HepG2 (cell line): ENCODE data around the gene PPP1R27. TPM values are rescaled to one million over a fixed set of nuclear protein-coding genes. Genes with fewer than 3 reads are reported as not detected.

Experiments used
- MIER3 ChIP-seq: IDR thresholded peaks from 2 replicates; pipeline ENCODE4 v1.6.1; 2016; ENCODE audit warnings: missing compliant biosample characterization, borderline replicate concordance
- NFE2L1 ChIP-seq: sonication (generic); formaldehyde crosslinking; IDR thresholded peaks from 2 replicates; pipeline ENCODE4 v1.4.0; 2020; ENCODE audit warnings: missing genetic modification reagents, mild to moderate bottlenecking, borderline replicate concordance
- NPAS2 ChIP-seq: sonication (generic); formaldehyde crosslinking; IDR thresholded peaks from 2 replicates; pipeline ENCODE4 v1.8.0; 2022; ENCODE audit warnings: mild to moderate bottlenecking, missing genetic modification reagents, borderline replicate concordance
- PHF20 ChIP-seq: sonication (generic); formaldehyde crosslinking; IDR thresholded peaks from 2 replicates; pipeline ENCODE4 v1.5.0; 2020; ENCODE audit warnings: mild to moderate bottlenecking, missing genetic modification reagents
- RBM22 ChIP-seq: fragments of 200-400 bp; formaldehyde crosslinking; optimal IDR thresholded peaks from 2 replicates; pipeline ENCODE3; 2017; ENCODE audit warnings: mild to moderate bottlenecking, low read length, moderate library complexity
- RFX5 ChIP-seq: IDR thresholded peaks from 2 replicates; pipeline ENCODE4 v1.6.1; 2011; ENCODE audit warnings: low read depth, low read length, improper control_type of control experiment
- RNF219 ChIP-seq: sonication (generic); formaldehyde crosslinking; IDR thresholded peaks from 2 replicates; pipeline ENCODE4 v1.5.0; 2020; ENCODE audit warnings: mild to moderate bottlenecking, missing genetic modification reagents
- TCF12 ChIP-seq, 2 experiments: fragments of 450-650 bp in 1 of 2; sonication (generic) in 1 of 2; formaldehyde crosslinking in 1 of 2; IDR thresholded peaks; 2 replicates each; pipeline versions ENCODE4 v1.6.1 to v1.8.0; 2017 to 2022; ENCODE audit warnings: antibody characterized with exemption in 1 of 2, mild to moderate bottlenecking in 1 of 2, missing genetic modification reagents in 1 of 2, moderate library complexity in 1 of 2
- XBP1 ChIP-seq: sonication (generic); formaldehyde crosslinking; IDR thresholded peaks from 2 replicates; pipeline ENCODE4 v1.5.0; 2020; ENCODE audit warnings: missing genetic modification reagents
- ZBTB20 ChIP-seq: sonication (generic); formaldehyde crosslinking; IDR thresholded peaks from 2 replicates; pipeline ENCODE4 v1.8.1; 2023; ENCODE audit warnings: missing genetic modification reagents, low read depth, mild to moderate bottlenecking, borderline replicate concordance
- ZKSCAN1 ChIP-seq: fragments of 150-350 bp; IDR thresholded peaks from 2 replicates; pipeline ENCODE4 v1.6.1; 2014; ENCODE audit warnings: low read length
- ZMAT3 ChIP-seq: sonication (generic); formaldehyde crosslinking; conservative IDR thresholded peaks from 2 replicates; pipeline ENCODE4 v1.7.0; 2021; ENCODE audit warnings: missing genetic modification reagents
- ZNF337 ChIP-seq: sonication (generic); formaldehyde crosslinking; IDR thresholded peaks from 2 replicates; pipeline ENCODE4 v1.5.1; 2020; ENCODE audit warnings: missing genetic modification reagents, low read depth, mild to moderate bottlenecking, borderline replicate concordance
- ZNF513 ChIP-seq: sonication (generic); formaldehyde crosslinking; conservative IDR thresholded peaks from 2 replicates; pipeline ENCODE4 v1.5.0; 2020; ENCODE audit warnings: missing genetic modification reagents
- ZNF737 ChIP-seq: sonication (generic); formaldehyde crosslinking; IDR thresholded peaks from 2 replicates; pipeline ENCODE4 v1.5.0; 2020; ENCODE audit warnings: missing genetic modification reagents, mild to moderate bottlenecking, borderline replicate concordance
- polyA plus RNA-seq, 8 experiments: library from polyadenylated mRNA; depleted of rRNA in 3 of 8; stranded (reverse) in 7 of 8; unstranded in 1 of 8; fragments of >200 nt; fragmentation: Illumina TruSeq in 4 of 8; extraction: Trizol in 4 of 8; gene quantifications; 2 replicates each; pipeline versions ENCODE4 v1.2.1 to v1.2.3, GENCODE V29; 2011 to 2016; ENCODE audit warnings: low read depth in 4 of 8, missing spikeins in 1 of 8, mixed read lengths in 1 of 8; ENCODE audit not compliant: insufficient read depth in 1 of 8
- total RNA-seq, 5 experiments: library from RNA; depleted of rRNA; stranded (reverse); fragments of >200 nt; fragmentation: Illumina TruSeq; extraction: Trizol; gene quantifications; 2 replicates each; pipeline ENCODE4 v1.2.3, GENCODE V29; 2016; ENCODE audit warnings: low read depth in 1 of 5
- TF ChIP-seq, protein P1 (sequence below): fragments of 450-650 bp; IDR thresholded peaks from 2 replicates; pipeline ENCODE4 v1.6.1; 2016
- TF ChIP-seq, protein P2 (sequence below): sonication (generic); formaldehyde crosslinking; IDR thresholded peaks from 2 replicates; pipeline ENCODE4 v1.4.0; 2020; ENCODE audit warnings: missing genetic modification reagents, borderline replicate concordance

The PPP1R27 gene
- total and polyA plus RNA-seq, 2 of the 13 experiments (the other 11 are each of a cell fraction or from before 2014, with no cell fraction given) = 0.17 to 1.00 TPM

- TF ChIP-seq RFX5 = peak; percentile 81
- peak; percentile 60 for TF ChIP-seq RBM22
- peak; percentile 99 for TF ChIP-seq XBP1 (CRISPR knock-in tag)
- TF ChIP-seq ZNF337 (CRISPR knock-in tag) = 0 out of 2 replicates have a peak, but pooled peaks have one; percentile 60
- peak; percentile 84; the same call in 1 of the 2 replicates for TF ChIP-seq ZBTB20 (CRISPR knock-in tag)
- peak; percentile 78 for TF ChIP-seq PHF20 (CRISPR knock-in tag)
- no peak for TF ChIP-seq NPAS2
- TF ChIP-seq TCF12 (IDR thresholded peaks at IDR 0.05) = no peak
- TF ChIP-seq TCF12 (CRISPR knock-in tag; IDR thresholded peaks at IDR 0.05) = peak; percentile 91
- TF ChIP-seq RNF219 (CRISPR knock-in tag) = no peak; the same call in 1 of the 2 replicates
- TF ChIP-seq NFE2L1 (CRISPR knock-in tag) = 0 out of 2 replicates have a peak, but pooled peaks have one; percentile 63
- TF ChIP-seq MIER3 (CRISPR knock-in tag) = peak; percentile 88; the same call in 1 of the 2 replicates
- TF ChIP-seq, protein P1, sequence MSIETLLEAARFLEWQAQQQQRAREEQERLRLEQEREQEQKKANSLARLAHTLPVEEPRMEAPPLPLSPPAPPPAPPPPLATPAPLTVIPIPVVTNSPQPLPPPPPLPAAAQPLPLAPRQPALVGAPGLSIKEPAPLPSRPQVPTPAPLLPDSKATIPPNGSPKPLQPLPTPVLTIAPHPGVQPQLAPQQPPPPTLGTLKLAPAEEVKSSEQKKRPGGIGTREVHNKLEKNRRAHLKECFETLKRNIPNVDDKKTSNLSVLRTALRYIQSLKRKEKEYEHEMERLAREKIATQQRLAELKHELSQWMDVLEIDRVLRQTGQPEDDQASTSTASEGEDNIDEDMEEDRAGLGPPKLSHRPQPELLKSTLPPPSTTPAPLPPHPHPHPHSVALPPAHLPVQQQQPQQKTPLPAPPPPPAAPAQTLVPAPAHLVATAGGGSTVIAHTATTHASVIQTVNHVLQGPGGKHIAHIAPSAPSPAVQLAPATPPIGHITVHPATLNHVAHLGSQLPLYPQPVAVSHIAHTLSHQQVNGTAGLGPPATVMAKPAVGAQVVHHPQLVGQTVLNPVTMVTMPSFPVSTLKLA = peak; percentile 93
- TF ChIP-seq ZNF513 = 0 out of 2 replicates have a peak, but pooled peaks have one; percentile 37
- TF ChIP-seq ZMAT3 (CRISPR knock-in tag) = peak; percentile 82
- TF ChIP-seq ZKSCAN1 = peak; percentile 39; the same call in 1 of the 2 replicates
- TF ChIP-seq ZNF737 (CRISPR knock-in tag) = peak; percentile 59; the same call in 1 of the 2 replicates
- TF ChIP-seq, protein P2, sequence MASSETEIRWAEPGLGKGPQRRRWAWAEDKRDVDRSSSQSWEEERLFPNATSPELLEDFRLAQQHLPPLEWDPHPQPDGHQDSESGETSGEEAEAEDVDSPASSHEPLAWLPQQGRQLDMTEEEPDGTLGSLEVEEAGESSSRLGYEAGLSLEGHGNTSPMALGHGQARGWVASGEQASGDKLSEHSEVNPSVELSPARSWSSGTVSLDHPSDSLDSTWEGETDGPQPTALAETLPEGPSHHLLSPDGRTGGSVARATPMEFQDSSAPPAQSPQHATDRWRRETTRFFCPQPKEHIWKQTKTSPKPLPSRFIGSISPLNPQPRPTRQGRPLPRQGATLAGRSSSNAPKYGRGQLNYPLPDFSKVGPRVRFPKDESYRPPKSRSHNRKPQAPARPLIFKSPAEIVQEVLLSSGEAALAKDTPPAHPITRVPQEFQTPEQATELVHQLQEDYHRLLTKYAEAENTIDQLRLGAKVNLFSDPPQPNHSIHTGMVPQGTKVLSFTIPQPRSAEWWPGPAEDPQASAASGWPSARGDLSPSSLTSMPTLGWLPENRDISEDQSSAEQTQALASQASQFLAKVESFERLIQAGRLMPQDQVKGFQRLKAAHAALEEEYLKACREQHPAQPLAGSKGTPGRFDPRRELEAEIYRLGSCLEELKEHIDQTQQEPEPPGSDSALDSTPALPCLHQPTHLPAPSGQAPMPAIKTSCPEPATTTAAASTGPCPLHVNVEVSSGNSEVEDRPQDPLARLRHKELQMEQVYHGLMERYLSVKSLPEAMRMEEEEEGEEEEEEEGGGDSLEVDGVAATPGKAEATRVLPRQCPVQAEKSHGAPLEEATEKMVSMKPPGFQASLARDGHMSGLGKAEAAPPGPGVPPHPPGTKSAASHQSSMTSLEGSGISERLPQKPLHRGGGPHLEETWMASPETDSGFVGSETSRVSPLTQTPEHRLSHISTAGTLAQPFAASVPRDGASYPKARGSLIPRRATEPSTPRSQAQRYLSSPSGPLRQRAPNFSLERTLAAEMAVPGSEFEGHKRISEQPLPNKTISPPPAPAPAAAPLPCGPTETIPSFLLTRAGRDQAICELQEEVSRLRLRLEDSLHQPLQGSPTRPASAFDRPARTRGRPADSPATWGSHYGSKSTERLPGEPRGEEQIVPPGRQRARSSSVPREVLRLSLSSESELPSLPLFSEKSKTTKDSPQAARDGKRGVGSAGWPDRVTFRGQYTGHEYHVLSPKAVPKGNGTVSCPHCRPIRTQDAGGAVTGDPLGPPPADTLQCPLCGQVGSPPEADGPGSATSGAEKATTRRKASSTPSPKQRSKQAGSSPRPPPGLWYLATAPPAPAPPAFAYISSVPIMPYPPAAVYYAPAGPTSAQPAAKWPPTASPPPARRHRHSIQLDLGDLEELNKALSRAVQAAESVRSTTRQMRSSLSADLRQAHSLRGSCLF (CRISPR knock-in tag) = no peak
Observed at GRCh38 chr17:81860756-81861568, 26.1 kb upstream of the PPP1R27 start (continued).
